SIG-M5 (cell line): ENCODE results near the gene RMI2.
"Not testable (repeated sequence)": the region's sequence is repeated elsewhere in the genome, so short reads cannot be mapped to it uniquely, and the experiment has no call there.

Source experiments
- DNase-seq: peaks from one replicate; lab custom pipeline; 2025; lab: John Stamatoyannopoulos, UW

The RMI2 gene

GRCh38 chr16:11345040-11345862 lies at the start of gene RMI2:
Gene RMI2, plus strand, starts transcription at chr16:11345459. Its CDS starts 13 bp downstream, at chr16:11345472.
- DNase-seq, result peak; percentile 82

DNA sequence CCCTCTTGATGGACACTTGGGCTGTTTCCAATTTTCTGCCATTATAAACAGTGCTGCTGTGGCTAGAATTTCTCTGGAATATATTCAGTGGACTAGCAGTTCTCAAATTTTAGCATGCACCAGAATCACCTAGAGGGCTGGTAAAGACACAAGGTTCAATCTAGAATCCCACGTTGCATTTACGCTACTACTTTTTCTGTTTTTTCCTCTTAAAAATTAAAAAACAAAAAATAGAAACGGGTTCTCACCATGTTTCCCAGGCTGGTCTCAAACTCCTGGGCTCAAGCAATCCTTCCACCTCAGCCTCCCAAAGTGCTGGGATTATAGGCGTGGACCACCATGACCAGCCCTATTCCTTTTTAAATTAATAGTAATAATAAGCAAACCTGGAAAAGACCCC lies 49.6 kb upstream of the RMI2 start:
- DNase-seq, result no peak

- DNase-seq, result no peak
Measured at GRCh38 chr16:11296351-11296705, 48.9 kb upstream of the RMI2 start.

DNA sequence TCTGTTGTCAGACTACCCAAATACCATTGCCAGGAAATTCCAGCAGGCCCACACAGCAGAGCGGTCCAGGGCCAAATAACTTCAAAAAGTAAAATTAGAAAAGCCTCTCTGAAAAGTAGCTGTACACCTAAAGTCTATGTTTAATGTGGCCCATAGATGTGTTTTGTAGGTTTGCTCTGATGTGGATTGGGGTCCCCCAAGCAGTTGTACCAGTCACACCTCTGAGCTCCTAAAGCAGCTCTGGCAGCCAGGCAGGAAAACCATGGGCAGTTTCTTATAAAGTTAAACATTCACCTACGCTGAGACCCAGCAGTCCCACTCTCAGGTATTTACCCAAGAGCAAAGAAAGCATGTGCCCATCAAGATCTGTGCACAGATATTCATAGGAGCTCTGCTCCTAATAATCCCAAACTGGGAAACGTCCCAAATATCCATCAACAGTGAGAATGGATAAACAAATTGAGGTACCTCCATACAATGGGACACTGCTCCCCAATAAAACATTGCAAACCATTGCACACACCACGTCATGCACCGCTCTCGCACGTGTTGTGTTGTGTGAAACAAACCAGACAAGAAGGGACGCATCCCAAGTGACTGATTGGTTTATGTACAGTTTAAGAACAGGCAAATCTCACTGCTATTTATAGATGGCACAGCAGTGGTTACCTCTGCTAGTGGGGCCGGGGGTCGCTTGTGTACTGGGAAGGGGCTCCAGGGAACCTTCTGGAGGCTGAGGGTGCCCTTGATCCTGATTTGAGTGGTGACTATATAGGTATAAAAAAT lies 48.4 kb upstream of the RMI2 start:
- DNase-seq, result no peak

DNA sequence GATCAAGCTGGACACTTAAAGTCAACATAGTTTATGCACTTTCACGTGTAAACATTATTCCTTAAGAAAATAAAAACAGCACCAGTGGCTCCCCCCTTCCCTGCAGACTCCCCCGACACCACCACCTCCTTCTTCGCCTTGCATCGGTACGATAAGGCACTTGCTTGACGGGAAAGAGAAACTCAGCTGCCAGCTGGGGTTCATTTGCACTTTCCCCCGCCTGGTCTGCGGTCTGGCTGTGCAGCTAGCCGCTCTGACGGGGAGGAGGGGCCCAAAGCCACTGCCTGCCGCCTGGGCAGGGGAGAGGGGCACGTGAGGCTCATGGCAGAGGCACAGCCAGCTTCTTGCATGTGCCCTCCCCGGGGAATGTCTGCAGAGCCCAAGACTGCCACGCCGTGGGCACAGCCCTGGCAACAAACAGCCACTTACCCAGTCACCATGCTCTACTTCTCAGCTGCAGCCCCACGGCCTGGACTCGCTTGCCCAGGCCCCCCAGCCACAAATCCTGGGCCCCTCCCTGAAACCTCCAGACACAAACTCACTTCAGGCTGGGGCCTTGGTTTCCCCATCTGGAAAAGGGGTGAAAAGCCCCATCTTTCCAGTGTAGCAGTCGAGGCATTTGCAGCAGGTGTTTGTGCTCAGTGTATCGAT lies 47.6 kb upstream of the RMI2 start:
- no peak for DNase-seq

DNA sequence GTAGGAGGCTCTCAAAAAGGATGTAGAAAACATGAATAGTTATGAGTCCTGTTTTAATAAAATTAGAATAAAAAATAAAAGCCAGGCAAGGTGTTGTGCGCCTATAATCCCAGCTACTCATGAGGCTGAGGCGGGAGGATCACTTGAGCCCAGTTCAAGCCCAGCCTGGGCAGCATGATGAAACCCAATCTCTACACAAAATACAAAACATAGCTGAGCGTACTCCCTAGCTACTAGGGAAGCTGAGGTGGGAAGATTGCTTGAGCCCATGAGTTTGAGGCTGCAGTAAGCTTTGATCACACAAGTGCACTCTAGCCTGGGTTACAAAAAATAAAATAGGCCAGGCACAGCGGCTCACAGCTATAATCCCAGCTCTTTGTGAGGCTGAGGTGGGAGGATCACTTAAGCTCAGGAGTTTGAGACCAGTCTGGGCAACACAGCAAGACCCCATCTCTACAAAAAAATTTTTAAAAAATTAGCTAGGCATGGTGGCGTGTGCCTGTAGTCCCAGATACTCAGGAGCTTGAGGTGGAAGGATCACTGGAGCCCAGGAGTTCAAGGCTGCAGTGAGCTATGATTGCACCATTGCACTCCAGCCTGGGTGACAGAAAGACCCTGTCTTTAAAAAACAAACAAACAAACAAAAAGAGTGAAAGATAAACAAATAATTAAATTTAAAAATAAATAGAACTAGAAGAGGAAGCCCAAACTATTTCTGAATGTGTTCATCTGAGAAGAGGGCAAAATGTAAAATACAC lies 46.9 kb upstream of the RMI2 start:
- no peak for DNase-seq

DNA sequence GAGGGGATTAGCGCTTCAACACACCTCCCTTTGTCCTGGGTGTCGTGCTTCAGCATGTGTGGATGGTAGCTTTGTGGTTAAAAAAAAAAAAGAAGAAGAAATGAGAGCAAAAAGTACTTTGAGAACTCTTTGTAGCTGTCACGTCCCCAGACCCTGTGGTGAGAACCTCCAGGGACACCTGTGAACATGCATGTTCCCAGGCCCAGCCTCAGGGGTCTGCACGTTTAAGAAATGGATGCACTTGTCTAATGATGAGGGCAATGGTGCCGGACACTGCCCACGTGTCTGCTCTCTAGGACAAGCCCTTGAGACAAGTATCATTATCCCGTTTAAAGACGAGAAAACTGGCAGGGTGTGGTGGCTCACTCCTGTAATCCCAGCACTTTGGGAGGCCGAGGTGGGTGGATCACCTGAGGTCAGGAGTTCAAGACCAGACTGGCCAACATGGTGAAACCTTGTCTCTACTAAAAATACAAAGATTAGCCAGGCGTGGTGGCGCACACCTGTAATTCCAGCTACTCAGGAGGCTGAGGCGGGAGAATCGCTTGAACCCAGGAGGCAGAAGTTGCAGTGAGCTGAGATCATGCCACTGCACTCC lies 46.2 kb upstream of the RMI2 start:
- DNase-seq, result not testable (repeated sequence)

- DNase-seq, result no peak
Measured at GRCh38 chr16:11299865-11300559, 45.2 kb upstream of the RMI2 start.

DNA sequence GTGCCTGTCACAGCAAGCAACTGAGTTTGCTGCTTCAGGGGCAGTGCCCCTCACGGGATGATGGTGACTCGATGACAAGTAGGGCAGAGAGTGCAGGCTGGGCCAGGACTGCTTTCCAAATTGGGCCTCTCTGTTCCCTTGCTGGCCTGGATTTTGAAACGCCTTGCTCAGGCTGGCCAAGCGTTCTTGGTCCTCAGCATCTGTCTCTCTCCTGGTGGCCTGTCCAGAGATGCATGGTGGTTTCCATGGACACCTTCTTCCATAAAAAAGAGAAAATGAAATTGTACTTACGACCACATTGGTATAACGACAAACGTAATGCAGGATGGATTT lies 44.7 kb upstream of the RMI2 start:
- DNase-seq, result no peak

DNA sequence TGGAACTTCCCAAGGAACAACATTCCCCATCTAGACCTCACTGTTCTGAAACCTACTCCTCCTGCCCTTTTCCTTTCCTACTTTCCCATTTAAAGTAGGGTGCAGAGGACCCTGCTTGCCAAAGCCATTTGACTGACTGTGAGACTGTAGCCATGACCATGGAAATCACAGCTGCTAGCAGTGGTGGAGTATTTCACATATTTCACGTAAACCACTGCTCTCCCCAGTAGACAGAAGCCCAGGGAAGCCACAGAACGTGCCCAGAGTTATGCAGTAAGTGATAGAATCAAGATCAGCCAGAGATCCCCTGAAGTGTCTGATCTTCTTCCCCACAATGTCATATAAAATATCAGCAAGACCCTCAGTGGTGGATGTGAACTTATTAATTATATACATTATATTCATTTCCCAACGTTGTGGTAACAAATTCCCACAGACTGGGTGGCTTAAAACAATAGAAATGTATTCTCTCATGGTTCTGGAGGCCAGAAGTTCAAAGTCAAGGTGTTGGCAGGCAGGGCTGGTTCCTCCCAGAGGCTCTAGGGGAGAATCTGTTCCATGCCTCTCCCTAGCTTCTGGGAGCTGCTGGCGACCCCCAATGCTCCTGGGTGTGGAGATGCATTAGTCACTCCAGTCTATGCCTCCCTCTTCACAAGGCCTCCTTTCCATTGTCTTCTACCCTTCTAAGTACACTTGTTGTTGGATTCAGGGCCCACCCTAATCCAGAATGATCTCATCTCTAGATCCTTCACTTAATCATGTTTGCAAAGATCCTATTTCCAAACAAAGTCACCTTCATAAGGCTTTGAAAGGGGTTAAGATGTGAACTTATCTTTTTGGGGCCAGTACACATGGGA lies 43.4 kb upstream of the RMI2 start:
- no peak for DNase-seq

GRCh38 chr16:11302977-11303376 lies 42.3 kb upstream of the RMI2 start:
- DNase-seq, result no peak

DNA sequence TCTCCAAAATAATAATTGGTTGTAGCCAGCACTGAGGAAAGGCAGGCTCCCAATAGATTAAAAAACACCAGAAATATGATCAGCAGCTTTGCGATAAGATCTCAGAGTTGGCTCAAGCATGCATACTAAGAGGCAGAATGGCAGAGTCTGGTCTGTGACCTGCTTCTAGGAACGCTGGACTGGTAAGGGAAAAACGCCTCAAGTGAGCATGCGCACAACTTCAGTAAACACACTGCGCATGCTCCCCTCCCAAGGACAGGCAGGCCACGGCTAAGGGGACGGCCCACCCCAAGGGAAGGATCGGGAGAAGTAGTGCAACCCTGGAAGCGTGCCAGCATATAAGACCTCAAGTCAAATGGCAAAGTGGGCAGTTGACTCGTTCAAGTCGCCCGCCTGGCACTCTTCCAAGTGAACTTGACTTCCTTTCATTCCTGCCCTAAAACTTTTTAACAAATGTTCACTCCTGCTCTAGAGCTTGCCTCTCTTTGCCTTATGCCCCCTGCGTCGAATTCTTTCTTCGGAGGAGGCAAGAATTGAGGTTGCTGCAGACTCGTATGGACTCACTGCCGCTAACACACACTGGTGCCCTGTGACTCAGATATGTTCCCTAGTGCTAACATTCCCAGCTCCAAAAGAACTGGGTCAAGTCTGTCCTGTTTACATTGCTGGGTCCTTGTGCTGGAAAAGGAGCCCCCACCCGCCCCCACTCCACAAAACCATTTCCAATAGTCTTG lies 41.7 kb upstream of the RMI2 start:
- DNase-seq, result no peak

DNA sequence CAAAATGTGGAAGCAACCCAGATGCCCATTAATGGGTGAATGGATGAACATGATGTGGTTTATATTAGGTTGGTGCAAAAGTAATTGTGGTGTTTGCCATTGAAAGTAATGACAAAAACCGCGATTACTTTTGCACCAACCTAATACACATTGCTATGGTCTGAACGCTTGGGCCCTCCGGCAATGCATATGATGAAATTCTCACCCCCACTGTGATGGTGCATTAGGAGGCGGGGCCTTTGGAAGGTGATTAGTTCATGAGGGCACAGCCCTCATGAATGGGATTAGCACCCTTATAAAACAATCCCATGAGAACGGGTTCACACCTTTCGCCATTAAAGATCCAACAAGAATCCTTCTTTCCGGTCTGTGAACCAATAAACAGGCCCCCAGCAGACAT lies 38.9 kb upstream of the RMI2 start:
- no peak for DNase-seq

DNA sequence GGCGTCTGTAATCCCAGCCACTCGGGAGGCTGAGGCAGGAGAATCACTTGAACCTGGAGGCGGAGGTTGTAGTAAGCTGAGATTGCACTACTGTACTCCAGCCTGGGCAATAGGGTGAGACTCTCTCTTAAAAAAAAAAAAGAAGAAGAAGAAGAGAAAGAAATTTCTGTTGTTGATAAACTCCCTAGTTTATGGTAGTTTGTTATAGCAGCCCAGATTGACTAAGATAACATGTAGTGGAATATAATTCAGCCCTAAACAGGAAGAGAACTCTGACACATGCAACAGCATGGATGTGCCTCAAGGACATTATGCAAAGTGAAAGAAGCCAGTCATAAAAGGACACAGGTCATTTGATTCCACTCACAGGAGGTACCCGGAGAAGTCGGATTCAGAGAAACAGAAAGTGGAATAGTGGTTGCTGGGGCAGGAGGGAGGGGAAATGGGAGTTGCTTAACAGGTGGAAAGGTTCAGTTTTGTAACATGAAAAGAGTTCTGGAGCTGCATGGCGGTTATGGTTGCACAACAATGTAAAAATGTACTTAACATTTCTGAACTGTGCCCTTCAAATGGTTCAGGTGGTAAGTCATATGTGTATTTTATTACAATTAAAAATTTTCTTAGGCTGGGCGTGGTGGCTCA lies 38.1 kb upstream of the RMI2 start:
- DNase-seq, result peak; percentile 56

GRCh38 chr16:11307639-11308492 lies 37.4 kb upstream of the RMI2 start:
- DNase-seq, result no peak

GRCh38 chr16:11308493-11309283 lies 36.6 kb upstream of the RMI2 start:
- no peak for DNase-seq

- no peak for DNase-seq
Measured at GRCh38 chr16:11309895-11310633, 35.2 kb upstream of the RMI2 start.
